Activated CD4-positive, alpha-beta T cell treated with anti-CD3 and anti-CD28 coated beads, Interleukin-2, amount 10 ng/mL, durations not matched to agents 7 days and 5 days (primary cell): ENCODE measurements around the gene MRC1. TPM values are rescaled to one million over a fixed set of nuclear protein-coding genes. Genes with fewer than 3 reads are reported as not detected.

Experiments used
- CTCF ChIA-PET: fragments of 350-600 bp; sonication (Branson Sonifier 250); formaldehyde crosslinking; loops from one replicate; lab custom pipeline; 2021; ENCODE audit warnings: antibody characterized with exemption; lab: Charles Lee
- POLR2A ChIA-PET: fragments of 350-600 bp; sonication (Branson Sonifier 250); formaldehyde crosslinking; loops from one replicate; lab custom pipeline; 2021; ENCODE audit warnings: antibody characterized with exemption; lab: Charles Lee
- DNase-seq: peaks from one replicate; pipeline ENCODE4 v3.0.0-alpha.2; 2020
- H3K27ac Mint-ChIP-seq: one replicate; pipeline ENCODE4 v1.8.0; 2021; ENCODE audit warnings: mild to moderate bottlenecking, moderate library complexity, mixed read lengths
- H3K27me3 Mint-ChIP-seq: one replicate; pipeline ENCODE4 v1.8.0; 2021; ENCODE audit warnings: mixed read lengths
- H3K36me3 Mint-ChIP-seq: one replicate; pipeline ENCODE4 v1.8.0; 2021; ENCODE audit warnings: low read depth, mixed read lengths
- H3K4me1 Mint-ChIP-seq: one replicate; pipeline ENCODE4 v1.8.0; 2021; ENCODE audit warnings: mixed read lengths
- H3K4me3 Mint-ChIP-seq: one replicate; pipeline ENCODE4 v1.8.0; 2021; ENCODE audit warnings: mild to moderate bottlenecking, moderate library complexity, mixed read lengths
- H3K9me3 Mint-ChIP-seq: one replicate; pipeline ENCODE4 v1.8.0; 2021; ENCODE audit warnings: mixed read lengths
- total RNA-seq, 2 experiments: library from RNA; stranded (reverse); gene quantifications; one replicate each; pipeline ENCODE4 v1.2.3, GENCODE V29; 2021

Gene MRC1
- total RNA-seq, 2 experiments from 2014 or later, result not detected

DNA sequence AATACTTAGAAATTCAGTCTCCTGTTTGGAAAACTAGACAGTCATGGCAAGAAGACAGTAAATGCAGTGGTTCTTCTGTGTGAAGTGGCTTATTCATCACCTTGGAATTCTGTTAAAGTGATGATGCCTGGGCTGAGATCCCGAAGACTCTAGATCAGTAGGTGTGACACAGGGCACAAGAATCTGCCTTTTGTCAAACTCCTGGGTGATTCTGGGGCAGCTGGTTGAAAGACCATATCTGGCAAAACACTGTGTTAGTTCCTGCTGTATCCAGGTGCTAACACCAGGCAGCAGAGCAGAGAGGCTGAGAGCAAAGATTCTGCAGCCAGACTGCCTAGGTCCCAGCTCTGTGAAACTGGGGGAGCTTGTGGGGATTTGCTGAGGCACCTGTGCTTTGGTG lies 26.5 kb downstream of the MRC1 start:
- Mint-ChIP-seq H3K9me3 (no peaks in the 10 kb centered on the region), H3K27ac (no peak overlapping the region), H3K4me1 (no peaks in the 10 kb centered on the region), H3K36me3 (no peaks in the 10 kb centered on the region), H3K27me3 (peaks cover 8% of the 10 kb centered on the region), H3K4me3 (no peak overlapping the region)
- DNase-seq, result no peak
- CTCF ChIA-PET, result interaction anchor here (0.6 kb wide), 1 partner anchor 1471 kb away, joined by 3 read pairs; no protein-coding TSS in a partner anchor
- POLR2A ChIA-PET, result no interaction called here

DNA sequence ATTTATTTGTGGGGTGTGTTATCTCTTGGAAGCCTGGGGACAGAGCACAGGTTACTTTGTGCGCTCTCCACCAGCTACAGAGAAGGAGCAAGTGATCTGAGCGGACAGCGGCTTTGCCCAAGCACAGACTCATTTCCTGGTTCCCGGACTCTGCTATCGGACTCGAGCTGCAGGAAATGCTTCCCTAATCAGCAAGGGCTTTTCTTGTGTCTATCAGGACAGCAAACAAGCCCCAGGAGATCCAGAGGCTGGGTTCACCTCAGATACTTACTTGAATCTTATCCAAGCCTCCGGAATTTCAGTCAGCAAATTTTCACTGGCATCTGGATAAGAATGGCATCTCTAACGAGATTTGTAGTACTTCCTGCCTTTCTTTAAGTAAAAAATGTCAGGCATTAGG lies 27.8 kb downstream of the MRC1 start:
- no peak overlapping the region for H3K4me3 Mint-ChIP-seq
- CTCF ChIA-PET, result no interaction called here

GRCh38 chr10:17838080-17838648 lies 29.0 kb downstream of the MRC1 start:
- no peak overlapping the region for H3K4me3 Mint-ChIP-seq
- H3K27ac Mint-ChIP-seq, result no peak overlapping the region
- DNase-seq, result no peak
- no peaks in the 10 kb centered on the region for H3K36me3 Mint-ChIP-seq
- peaks cover 8% of the 10 kb centered on the region for H3K27me3 Mint-ChIP-seq
- ChIA-PET POLR2A (no interaction called here), CTCF (interaction anchor here (0.9 kb wide), 1 partner anchor 10 kb away, joined by 3 read pairs; no protein-coding TSS in a partner anchor)
- no peaks in the 10 kb centered on the region for H3K9me3 Mint-ChIP-seq
- no peaks in the 10 kb centered on the region for H3K4me1 Mint-ChIP-seq

More for the DNA sequence above, 27.8 kb downstream of the MRC1 start:
- peaks cover 8% of the 10 kb centered on the region for H3K27me3 Mint-ChIP-seq
- no peaks in the 10 kb centered on the region for H3K36me3 Mint-ChIP-seq
- H3K9me3 Mint-ChIP-seq, result no peaks in the 10 kb centered on the region
- POLR2A ChIA-PET, result no interaction called here
- DNase-seq, result no peak
- H3K4me1 Mint-ChIP-seq, result no peaks in the 10 kb centered on the region
- H3K27ac Mint-ChIP-seq, result no peak overlapping the region

GRCh38 chr10:17841050-17841449 lies 31.9 kb downstream of the MRC1 start:
- Mint-ChIP-seq H3K9me3 (no peaks in the 10 kb centered on the region), H3K4me3 (no peak overlapping the region), H3K27me3 (peaks cover 8% of the 10 kb centered on the region), H3K4me1 (no peaks in the 10 kb centered on the region), H3K27ac (no peak overlapping the region), H3K36me3 (no peaks in the 10 kb centered on the region)
- ChIA-PET CTCF (no interaction called here), POLR2A (no interaction called here)
- DNase-seq, result no peak

- Mint-ChIP-seq H3K27me3 (peaks cover 6% of the 10 kb centered on the region), H3K36me3 (no peaks in the 10 kb centered on the region), H3K27ac (no peak overlapping the region), H3K9me3 (no peaks in the 10 kb centered on the region), H3K4me3 (no peak overlapping the region), H3K4me1 (no peaks in the 10 kb centered on the region)
- ChIA-PET CTCF (no interaction called here), POLR2A (no interaction called here)
- no peak for DNase-seq
Observed at GRCh38 chr10:17842641-17843040, 33.5 kb downstream of the MRC1 start.

- Mint-ChIP-seq H3K4me1 (peaks cover 2% of the 10 kb centered on the region), H3K27ac (no peak overlapping the region), H3K36me3 (no peaks in the 10 kb centered on the region), H3K27me3 (peaks cover 1% of the 10 kb centered on the region), H3K9me3 (no peaks in the 10 kb centered on the region), H3K4me3 (no peak overlapping the region)
- CTCF ChIA-PET, result interaction anchor here (0.6 to 0.7 kb wide), 2 partner anchors 8 to 19 kb away, joined by 3 to 6 read pairs; no protein-coding TSS in a partner anchor
- POLR2A ChIA-PET, result interaction anchor here (0.5 to 0.6 kb wide), 2 partner anchors 44 to 233 kb away, joined by 3 read pairs; no protein-coding TSS in a partner anchor
- DNase-seq, result no peak
Observed at GRCh38 chr10:17847585-17848296, 38.6 kb downstream of the MRC1 start.

DNA sequence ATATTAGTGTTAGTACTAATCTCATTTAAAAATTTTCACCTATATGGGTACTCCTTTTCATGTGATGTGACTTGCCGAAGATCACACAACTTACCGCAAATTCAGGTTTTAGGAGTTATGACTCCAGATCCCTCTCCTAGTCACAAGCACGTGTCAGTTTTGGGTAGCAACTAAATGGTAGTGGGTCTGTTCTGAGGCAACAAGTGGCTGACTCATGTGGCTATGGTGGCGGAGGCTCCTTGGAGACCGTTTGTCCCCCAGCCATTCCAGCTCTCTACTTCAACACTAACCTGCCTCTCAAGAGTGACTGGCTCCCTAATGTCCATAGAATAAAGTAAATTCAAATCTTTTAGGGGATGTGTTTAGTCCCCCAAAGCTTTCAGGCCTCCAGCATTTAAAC lies 39.5 kb downstream of the MRC1 start:
- Mint-ChIP-seq H3K27me3 (peaks cover 1% of the 10 kb centered on the region), H3K27ac (no peak overlapping the region), H3K36me3 (no peaks in the 10 kb centered on the region), H3K4me3 (no peak overlapping the region), H3K4me1 (peaks cover 2% of the 10 kb centered on the region), H3K9me3 (no peaks in the 10 kb centered on the region)
- ChIA-PET CTCF (interaction anchor here (0.7 to 0.8 kb wide), 2 partner anchors 7 to 11 kb away, joined by 3 to 6 read pairs; no protein-coding TSS in a partner anchor), POLR2A (no interaction called here)
- DNase-seq, result no peak

- H3K4me1 Mint-ChIP-seq, result peaks cover 2% of the 10 kb centered on the region
- no peaks in the 10 kb centered on the region for H3K9me3 Mint-ChIP-seq
- no peak for DNase-seq
- peaks cover 1% of the 10 kb centered on the region for H3K27me3 Mint-ChIP-seq
- H3K36me3 Mint-ChIP-seq, result no peaks in the 10 kb centered on the region
- no peak overlapping the region for H3K4me3 Mint-ChIP-seq
- ChIA-PET CTCF (no interaction called here), POLR2A (no interaction called here)
- no peak overlapping the region for H3K27ac Mint-ChIP-seq
Observed at GRCh38 chr10:17850501-17850900, 41.4 kb downstream of the MRC1 start.

- Mint-ChIP-seq H3K27me3 (peaks cover 1% of the 10 kb centered on the region), H3K9me3 (no peaks in the 10 kb centered on the region)
- POLR2A ChIA-PET, result no interaction called here
Observed at GRCh38 chr10:17851611-17852010, 42.5 kb downstream of the MRC1 start.

DNA sequence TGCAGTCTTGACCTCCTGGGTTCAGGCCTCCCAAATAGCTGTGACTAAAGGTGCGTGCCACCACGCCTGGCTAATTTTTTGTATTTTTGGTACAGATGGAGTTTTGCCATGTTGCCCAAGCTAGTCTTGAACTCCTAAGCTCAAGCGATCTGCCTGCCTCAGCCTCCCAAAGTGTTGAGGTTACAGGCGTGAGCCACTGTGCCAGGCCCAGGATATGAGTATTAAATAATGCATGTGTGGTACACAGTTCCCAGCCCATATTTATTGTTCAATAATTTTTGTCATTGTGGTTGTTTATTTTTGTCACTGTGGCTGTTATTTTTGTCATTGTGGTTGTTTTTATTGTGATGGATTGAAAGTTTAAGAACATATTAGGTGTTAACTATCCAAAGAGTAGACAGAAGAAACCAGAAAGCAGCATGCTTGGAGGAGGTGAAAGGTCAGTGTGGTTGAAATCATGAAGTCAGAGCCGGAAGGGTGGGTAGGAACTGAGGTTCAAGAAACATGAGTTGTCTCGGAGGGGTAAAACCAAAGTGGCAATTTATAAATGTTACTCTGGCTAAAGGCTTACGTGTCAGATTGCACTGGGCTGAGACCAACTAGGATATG lies 45.0 kb downstream of the MRC1 start:
- DNase-seq, result no peak
- ChIA-PET POLR2A (no interaction called here), CTCF (no interaction called here)
- H3K4me1 Mint-ChIP-seq, result peaks cover 2% of the 10 kb centered on the region
- no peaks in the 10 kb centered on the region for H3K27me3 Mint-ChIP-seq
- H3K9me3 Mint-ChIP-seq, result no peaks in the 10 kb centered on the region
- no peak overlapping the region for H3K4me3 Mint-ChIP-seq
- no peak overlapping the region for H3K27ac Mint-ChIP-seq
- H3K36me3 Mint-ChIP-seq, result no peaks in the 10 kb centered on the region

More at GRCh38 chr10:17851611-17852010, 42.5 kb downstream of the MRC1 start:
- peaks cover 2% of the 10 kb centered on the region for H3K4me1 Mint-ChIP-seq
- no peak overlapping the region for H3K27ac Mint-ChIP-seq
- no peak for DNase-seq
- no peak overlapping the region for H3K4me3 Mint-ChIP-seq
- CTCF ChIA-PET, result no interaction called here
- H3K36me3 Mint-ChIP-seq, result no peaks in the 10 kb centered on the region

DNA sequence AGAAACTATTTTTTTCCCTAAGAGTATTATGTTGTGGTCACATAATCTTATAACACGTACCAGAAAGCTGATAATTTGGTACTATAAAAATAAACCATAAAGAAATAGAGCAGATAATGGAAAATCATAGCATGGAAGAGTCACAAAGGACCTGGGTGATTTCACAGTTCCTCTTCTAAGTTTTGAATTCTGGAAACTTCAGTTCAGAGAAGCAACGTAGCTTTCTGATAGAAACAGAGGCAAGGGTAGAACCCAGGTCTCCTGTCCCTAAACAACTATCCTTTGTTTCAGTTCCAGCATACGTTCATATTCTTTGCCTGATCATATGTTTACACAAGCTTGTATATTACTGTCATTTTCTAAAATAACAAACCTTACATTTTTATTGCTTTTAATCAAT lies 47.9 kb downstream of the MRC1 start:
- H3K36me3 Mint-ChIP-seq, result no peaks in the 10 kb centered on the region
- H3K27ac Mint-ChIP-seq, result no peak overlapping the region

DNA sequence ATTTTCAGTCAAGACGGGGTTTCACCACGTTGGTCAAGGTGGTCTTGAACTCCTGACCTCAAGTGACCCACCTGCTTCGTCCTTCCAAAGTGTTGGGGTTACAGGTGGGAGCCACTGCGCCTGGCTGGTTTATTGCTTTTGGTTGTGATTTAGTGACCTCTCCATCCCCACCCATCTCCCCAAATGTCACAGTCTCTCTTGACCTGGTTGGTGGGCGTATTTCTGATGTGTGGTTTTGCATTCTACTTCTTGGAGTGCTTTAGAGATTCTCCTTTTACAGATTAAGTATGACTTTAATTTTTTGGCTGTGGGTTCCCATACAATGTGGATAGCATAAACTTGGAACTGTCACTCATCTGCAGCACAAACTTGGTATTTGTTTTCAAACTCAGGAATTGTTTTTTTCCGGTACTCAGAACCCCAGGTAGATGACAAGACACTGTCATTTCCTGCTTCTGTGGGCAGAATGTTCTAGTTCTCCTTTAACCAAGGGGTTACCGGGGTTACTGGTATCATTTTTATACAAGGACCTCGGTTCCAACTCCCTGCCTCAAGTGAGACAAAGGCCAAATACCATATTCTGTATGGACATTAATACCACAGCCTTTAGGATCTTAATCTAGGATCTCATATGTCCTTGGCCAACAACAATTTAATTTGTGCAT lies 50.5 kb downstream of the MRC1 start:
- Mint-ChIP-seq H3K27ac (peak overlapping the region; percentile 14), H3K9me3 (no peaks in the 10 kb centered on the region), H3K27me3 (no peaks in the 10 kb centered on the region), H3K36me3 (no peaks in the 10 kb centered on the region), H3K4me3 (no peak overlapping the region), H3K4me1 (peaks cover 3% of the 10 kb centered on the region)
- ChIA-PET POLR2A (no interaction called here), CTCF (no interaction called here)
- DNase-seq, result no peak

More for the DNA sequence above, 47.9 kb downstream of the MRC1 start:
- H3K4me1 Mint-ChIP-seq, result peaks cover 3% of the 10 kb centered on the region
- no peak overlapping the region for H3K4me3 Mint-ChIP-seq
- H3K9me3 Mint-ChIP-seq, result no peaks in the 10 kb centered on the region
- no peak for DNase-seq
- no peaks in the 10 kb centered on the region for H3K27me3 Mint-ChIP-seq
- ChIA-PET CTCF (no interaction called here), POLR2A (no interaction called here)

DNA sequence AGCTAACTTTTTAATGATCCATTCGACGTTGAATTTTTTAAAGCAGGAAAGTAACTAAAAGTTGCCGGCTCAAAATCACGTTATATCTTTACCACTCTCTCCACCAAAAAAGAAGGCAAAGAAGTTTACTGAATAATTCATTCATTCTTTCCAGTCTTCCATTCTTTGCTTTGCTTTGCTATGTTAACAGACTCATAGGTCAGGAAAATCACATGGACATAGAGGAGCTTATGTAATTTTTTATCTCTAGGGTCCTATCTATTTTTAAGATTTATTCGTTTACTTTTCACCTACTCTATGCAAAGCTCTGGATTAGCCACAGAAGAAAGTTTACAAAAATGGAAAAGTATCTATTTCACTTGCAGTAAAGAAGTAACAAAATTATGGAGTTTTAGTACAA lies 52.6 kb downstream of the MRC1 start:
- H3K4me3 Mint-ChIP-seq, result no peak overlapping the region
- POLR2A ChIA-PET, result no interaction called here
- no peaks in the 10 kb centered on the region for H3K9me3 Mint-ChIP-seq
- no peak overlapping the region for H3K27ac Mint-ChIP-seq
- H3K27me3 Mint-ChIP-seq, result no peaks in the 10 kb centered on the region
- no peak for DNase-seq
- no peaks in the 10 kb centered on the region for H3K36me3 Mint-ChIP-seq
- H3K4me1 Mint-ChIP-seq, result peaks cover 3% of the 10 kb centered on the region
- CTCF ChIA-PET, result no interaction called here
